OCI-LY1 (cell line): ENCODE results near the gene BLCAP.

Source experiments
- H2AFZ ChIP-seq: fragments of 200-600 bp; sonication (generic), shearing (Covaris generic); 2 replicates; pipeline ENCODE4 v1.6.0; 2014; ENCODE audit warnings: antibody characterized with exemption, mild to moderate bottlenecking, low read length
- H3F3A ChIP-seq: fragments of 200-600 bp; sonication (generic), shearing (Covaris generic); 2 replicates; pipeline ENCODE4 v1.6.0; 2014; ENCODE audit warnings: mild to moderate bottlenecking, antibody characterized with exemption, low read length, moderate library complexity; ENCODE audit not compliant: insufficient read depth
- H3K27ac ChIP-seq: fragments of 200-600 bp; sonication (generic); 2 replicates; pipeline ENCODE4 v1.5.1; 2014; ENCODE audit warnings: low read length, mixed run types, mild to moderate bottlenecking, low read depth; ENCODE audit not compliant: poor library complexity, severe bottlenecking
- H3K27me3 ChIP-seq: fragments of 200-600 bp; sonication (generic); 2 replicates; pipeline ENCODE4 v1.6.0; 2014; ENCODE audit warnings: antibody characterized with exemption, mild to moderate bottlenecking, low read length, moderate library complexity; ENCODE audit not compliant: insufficient read depth
- H3K36me3 ChIP-seq: fragments of 200-600 bp; sonication (generic); 2 replicates; pipeline ENCODE4 v1.6.1; 2014; ENCODE audit warnings: mild to moderate bottlenecking, antibody characterized with exemption, low read length, moderate library complexity, mixed read lengths; ENCODE audit not compliant: insufficient read depth
- H3K4me1 ChIP-seq: fragments of 200-600 bp; sonication (generic); 2 replicates; pipeline ENCODE4 v1.5.1; 2014; ENCODE audit warnings: mild to moderate bottlenecking, low read length, moderate library complexity; ENCODE audit not compliant: insufficient read depth, severe bottlenecking
- H3K4me2 ChIP-seq: fragments of 200-600 bp; sonication (generic), shearing (Covaris generic); 2 replicates; pipeline ENCODE4 v1.6.1; 2014; ENCODE audit warnings: low read length
- H3K4me3 ChIP-seq: fragments of 200-600 bp; sonication (generic); 2 replicates; pipeline ENCODE4 v1.5.1; 2014; ENCODE audit warnings: low read length, low read depth, mild to moderate bottlenecking, mixed read lengths; ENCODE audit not compliant: poor library complexity, severe bottlenecking
- H3K79me2 ChIP-seq: fragments of 200-600 bp; shearing (Covaris generic); 2 replicates; pipeline ENCODE4 v1.6.1; 2016; ENCODE audit warnings: mixed run types, low read length, mixed read lengths; ENCODE audit not compliant: insufficient read depth
- H3K9ac ChIP-seq: fragments of 200-600 bp; sonication (generic), shearing (Covaris generic); 2 replicates; pipeline ENCODE4 v1.6.1; 2014; ENCODE audit warnings: mild to moderate bottlenecking, low read length, mixed read lengths
- H3K9me2 ChIP-seq: fragments of 200-600 bp; sonication (generic), shearing (Covaris generic); 2 replicates; pipeline ENCODE4 v1.6.1; 2014; ENCODE audit warnings: low read depth, mild to moderate bottlenecking, low read length, mixed read lengths
- H3K9me3 ChIP-seq: fragments of 200-600 bp; shearing (Covaris generic); 2 replicates; pipeline ENCODE4 v1.6.1; 2014; ENCODE audit warnings: low read length, mixed read lengths
- H4K20me1 ChIP-seq: fragments of 200-600 bp; sonication (generic), shearing (Covaris generic); 2 replicates; pipeline ENCODE4 v1.6.0; 2016; ENCODE audit warnings: mild to moderate bottlenecking, low read length; ENCODE audit not compliant: insufficient read depth
- CTCF ChIP-seq: fragments of 200-600 bp; sonication (generic), shearing (Covaris generic); IDR thresholded peaks from 2 replicates; pipeline ENCODE4 v1.5.1; 2017; ENCODE audit warnings: mild to moderate bottlenecking, antibody characterized with exemption, low read length, moderate library complexity, mixed read lengths
- EZH2 ChIP-seq: fragments of 200-600 bp; sonication (generic), shearing (Covaris generic); IDR thresholded peaks from 2 replicates; pipeline ENCODE4 v1.8.0; 2017; ENCODE audit warnings: borderline replicate concordance, mixed run types, mild to moderate bottlenecking, antibody characterized with exemption, low read length, moderate library complexity, mixed read lengths

BLCAP gene

GRCh38 chr20:37504404-37505096 lies 23.1 kb downstream of the BLCAP start:
- Histone ChIP-seq H3K4me1 (peaks cover 8% of the 10 kb centered on the region), H3K79me2 (no peaks in the 10 kb centered on the region), H3F3A (no peaks in the 10 kb centered on the region), H2AFZ (no peak overlapping the region), H3K9me2 (no peaks in the 10 kb centered on the region), H3K27ac (no peak overlapping the region), H3K9ac (no peak overlapping the region), H3K4me2 (no peak overlapping the region), H4K20me1 (no peaks in the 10 kb centered on the region), H3K9me3 (no peaks in the 10 kb centered on the region), H3K36me3 (no peaks in the 10 kb centered on the region), H3K4me3 (no peak overlapping the region), H3K27me3 (no peaks in the 10 kb centered on the region)
- TF ChIP-seq CTCF (no peak), EZH2 (no peak)

DNA sequence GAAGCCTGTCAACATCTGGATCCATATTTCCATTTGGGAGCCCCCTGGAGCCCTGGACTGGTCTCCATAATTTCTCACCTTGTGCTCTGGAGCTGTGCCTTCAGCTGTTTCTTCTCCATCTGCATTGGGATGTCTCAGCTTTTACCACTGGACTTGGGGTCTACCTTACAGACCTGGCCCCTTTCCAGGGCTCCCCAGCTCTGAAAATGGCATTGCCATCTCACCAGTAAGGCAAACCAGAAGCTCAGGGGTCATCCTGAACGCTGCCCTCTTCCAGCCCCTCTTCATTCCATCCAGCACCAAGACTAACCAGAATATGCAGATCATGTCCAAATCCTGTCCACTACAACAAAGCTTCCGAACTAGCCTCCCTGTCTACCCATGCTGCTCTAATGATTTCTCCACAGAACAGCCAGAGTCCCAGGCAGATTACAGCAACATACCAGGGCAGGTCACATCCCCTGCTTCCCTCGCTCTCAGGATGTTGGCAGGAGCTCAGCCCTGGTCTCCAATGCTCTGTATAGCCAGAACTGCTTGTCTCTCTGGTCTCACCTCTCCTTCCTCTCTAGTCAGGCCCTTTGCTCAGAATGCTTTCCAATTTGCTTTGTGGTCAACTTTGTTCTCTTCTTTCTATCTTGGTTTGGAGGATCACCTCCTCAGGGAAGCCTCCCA lies 24.3 kb downstream of the BLCAP start:
- no peak overlapping the region for H2AFZ ChIP-seq
- no peaks in the 10 kb centered on the region for H3F3A ChIP-seq
- no peak overlapping the region for H3K4me2 ChIP-seq
- H3K36me3 ChIP-seq: no peaks in the 10 kb centered on the region
- H3K4me1 ChIP-seq: peaks cover 8% of the 10 kb centered on the region
- no peaks in the 10 kb centered on the region for H3K79me2 ChIP-seq
- no peaks in the 10 kb centered on the region for H3K9me3 ChIP-seq
- no peak overlapping the region for H3K9ac ChIP-seq
- H3K27me3 ChIP-seq: no peaks in the 10 kb centered on the region
- H3K27ac ChIP-seq: no peak overlapping the region
- no peaks in the 10 kb centered on the region for H4K20me1 ChIP-seq
- no peak for TF ChIP-seq CTCF
- TF ChIP-seq EZH2: no peak
- no peak overlapping the region for H3K4me3 ChIP-seq
- H3K9me2 ChIP-seq: no peaks in the 10 kb centered on the region

DNA sequence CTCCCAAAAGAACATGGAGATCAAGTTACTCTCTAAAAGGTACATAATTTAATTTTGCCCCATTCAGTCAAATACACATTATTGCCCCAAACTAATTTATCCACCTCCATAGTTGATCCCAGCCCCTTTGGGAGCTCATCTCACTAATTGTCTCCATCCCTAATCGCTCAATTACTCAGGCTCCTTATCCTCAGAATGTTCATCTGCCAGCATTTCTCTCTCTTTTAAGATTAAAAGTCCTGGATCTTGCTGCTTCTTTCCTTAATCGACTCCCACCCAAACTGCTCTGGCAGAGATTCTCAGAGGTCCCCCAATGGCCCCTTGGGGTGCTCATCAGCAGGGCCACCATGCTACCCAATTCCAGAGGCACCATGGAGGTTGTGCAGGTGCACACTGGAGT lies 25.0 kb downstream of the BLCAP start:
- no peak overlapping the region for H3K9ac ChIP-seq

More for the DNA sequence above, 25.0 kb downstream of the BLCAP start:
- H3K4me3 ChIP-seq: no peak overlapping the region
- H3K9me3 ChIP-seq: no peaks in the 10 kb centered on the region
- no peaks in the 10 kb centered on the region for H3K79me2 ChIP-seq
- H3K27me3 ChIP-seq: no peaks in the 10 kb centered on the region
- no peaks in the 10 kb centered on the region for H3K9me2 ChIP-seq
- no peak overlapping the region for H3K27ac ChIP-seq
- no peaks in the 10 kb centered on the region for H4K20me1 ChIP-seq
- H2AFZ ChIP-seq: no peak overlapping the region
- H3K36me3 ChIP-seq: no peaks in the 10 kb centered on the region
- no peaks in the 10 kb centered on the region for H3F3A ChIP-seq
- no peak overlapping the region for H3K4me2 ChIP-seq
- no peak for TF ChIP-seq EZH2
- no peak for TF ChIP-seq CTCF
- H3K4me1 ChIP-seq: peaks cover 6% of the 10 kb centered on the region
